Measurements from ENCODE around the gene WWP2.

WWP2 gene

DNA sequence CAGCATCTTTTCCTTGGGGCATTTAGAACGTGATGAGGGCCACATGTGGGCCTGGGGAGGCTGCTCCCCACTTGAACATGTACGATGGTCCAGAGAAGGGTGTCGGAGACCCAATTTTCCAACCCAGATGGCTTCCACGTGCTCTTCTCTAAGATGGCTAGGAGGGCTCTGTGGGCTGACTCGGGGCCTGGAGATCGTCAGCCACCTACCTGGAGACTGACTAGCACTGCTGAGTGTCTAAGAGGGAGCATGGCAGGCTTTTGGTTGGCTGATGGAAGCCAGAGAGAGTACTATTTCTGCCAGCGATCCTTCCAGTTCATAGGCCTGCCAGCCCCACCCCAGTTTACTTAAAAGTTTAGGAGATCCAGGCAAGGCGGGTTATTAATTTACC lies 128.8 kb downstream of the WWP2 start:
- DNase-seq (ENCODE audit: low spot score), result no peak

DNA sequence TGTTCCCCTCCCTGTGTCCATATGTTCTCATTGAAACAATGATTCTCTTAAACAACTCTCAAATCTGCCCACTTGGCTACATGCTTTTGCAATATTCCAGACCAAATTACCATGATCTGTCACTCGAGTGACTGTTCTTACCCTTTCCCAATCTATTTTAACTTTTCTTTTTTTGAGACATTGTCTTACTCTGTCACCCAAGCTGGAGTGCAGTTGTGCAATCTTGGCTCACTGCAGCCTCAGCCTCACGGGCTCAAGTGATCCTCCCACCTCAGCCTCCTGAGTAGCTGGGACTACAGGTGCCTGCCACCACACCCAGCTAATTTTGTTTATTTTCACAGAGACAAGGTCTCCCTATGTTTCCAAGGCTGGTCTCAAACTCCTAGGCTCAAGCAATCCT lies 130.2 kb downstream of the WWP2 start:
- no peak for DNase-seq (ENCODE audit: low spot score)

DNA sequence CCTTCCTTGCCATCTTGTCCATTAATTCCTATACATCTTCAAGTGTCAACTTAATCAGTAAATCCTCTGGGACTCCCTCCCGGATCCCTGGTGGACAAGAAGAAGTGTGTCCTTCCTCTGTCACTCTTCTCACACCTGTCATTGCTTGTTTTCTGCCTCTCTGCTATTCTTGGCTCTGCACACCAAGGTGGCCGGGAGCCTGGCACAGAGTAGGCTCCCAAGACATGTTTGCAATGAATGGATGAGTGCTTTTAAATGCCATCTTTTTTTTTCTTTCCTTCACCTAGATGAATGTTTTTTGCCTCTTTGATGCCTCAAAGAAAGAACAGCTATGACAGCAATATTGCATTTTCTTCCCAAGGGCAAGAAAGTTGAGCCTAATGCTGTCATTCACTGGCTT lies 131.0 kb downstream of the WWP2 start:
- DNase-seq (ENCODE audit: low spot score), result no peak

DNA sequence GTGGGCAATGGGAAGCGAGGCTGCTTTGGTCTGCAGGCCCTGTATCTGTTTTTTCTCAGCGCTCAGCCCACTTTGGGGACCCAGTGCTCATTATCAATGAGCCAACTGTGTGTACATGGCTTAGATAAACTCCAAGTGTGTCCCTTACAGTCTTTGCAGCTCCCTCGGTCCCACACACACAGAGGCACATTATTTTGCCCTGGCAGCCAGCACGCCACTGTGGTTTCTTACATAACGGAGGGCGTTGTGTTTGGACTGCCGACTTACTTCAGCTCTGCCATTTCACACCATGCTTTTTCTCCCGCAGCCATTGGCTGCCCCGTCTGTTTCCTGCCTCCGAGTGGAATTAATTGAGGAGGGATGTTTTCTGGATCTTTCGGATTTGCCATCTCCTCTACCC lies 132.5 kb downstream of the WWP2 start:
- DNase-seq (ENCODE audit: low spot score), result no peak

DNA sequence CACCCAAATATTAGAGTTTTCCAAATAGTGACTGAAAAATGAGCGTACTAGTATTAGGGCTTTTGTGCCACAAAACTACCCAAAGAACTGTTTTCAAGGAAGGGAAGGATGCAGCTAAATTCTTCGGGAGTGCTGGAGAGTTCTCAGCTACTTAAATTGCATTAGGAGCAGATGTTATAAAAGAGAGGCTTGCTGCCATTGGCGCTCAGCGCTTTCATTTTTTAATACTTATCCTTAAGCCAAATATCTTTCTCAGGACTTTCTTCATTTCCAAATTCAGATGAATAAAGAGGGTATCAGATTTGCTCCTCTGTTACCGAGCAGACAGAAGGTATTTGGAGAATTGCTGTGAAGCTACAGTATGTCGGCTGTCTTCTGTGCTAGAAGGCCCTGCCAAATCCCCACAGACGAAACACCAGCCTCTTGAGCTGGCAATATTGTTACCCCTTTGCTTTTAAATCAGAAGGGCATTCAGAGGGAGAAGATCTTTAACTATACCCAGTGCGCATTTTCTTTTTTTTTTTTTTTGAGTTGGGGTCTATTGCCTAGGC lies 141.8 kb downstream of the WWP2 start:
- no peak for DNase-seq (ENCODE audit: low spot score)

DNA sequence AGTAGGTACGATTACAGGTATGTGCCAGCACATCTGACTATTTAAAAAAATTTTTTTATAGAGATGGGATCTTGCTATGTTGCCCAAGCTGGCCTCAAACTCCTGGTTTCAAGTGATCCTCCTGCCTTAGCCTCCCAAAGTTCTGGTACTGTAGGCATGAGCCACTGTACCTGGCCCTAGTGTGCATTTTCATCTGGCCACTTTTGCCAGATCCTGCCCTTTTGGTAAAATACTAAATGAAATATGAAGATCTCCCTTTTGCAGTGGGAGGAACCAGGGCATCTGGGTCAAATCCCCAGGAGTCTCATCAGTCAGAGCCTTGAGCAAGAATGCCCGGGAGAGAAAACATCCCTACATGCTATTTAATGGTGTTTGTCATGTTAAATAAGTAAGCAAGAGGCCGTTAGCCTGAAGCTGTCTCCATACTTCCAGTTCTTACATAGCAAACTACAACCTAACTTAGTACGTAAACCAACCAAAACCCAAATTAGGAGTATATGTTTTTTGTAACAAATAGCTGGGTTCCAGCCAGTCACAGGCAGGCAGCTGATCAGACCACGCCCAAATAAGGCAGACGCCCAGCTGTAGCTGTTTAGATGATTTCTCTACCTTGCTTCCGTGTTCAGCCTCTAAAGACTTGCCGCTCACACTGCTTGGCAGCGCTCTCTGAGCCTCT lies 142.5 kb downstream of the WWP2 start:
- no peak for DNase-seq (ENCODE audit: low spot score)

DNA sequence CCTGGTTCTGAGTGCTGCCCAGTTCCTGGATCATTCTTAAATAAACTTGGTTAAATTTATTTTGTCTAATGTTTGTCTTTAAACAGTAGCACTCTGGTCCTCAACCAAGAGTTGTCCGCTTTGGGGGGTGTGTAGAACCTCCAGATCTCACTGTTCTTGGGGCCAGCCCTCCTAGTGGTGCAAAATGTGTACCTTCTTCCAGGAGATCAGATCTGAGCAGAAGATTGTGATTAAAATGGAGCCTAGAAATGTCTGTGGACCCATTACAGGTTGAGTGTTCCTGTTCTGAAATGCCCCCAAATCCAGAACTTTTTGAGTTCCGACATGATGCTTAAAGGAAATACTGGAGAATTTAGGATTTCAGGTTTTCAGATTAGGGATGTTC lies 143.0 kb downstream of the WWP2 start:
- no peak for DNase-seq (ENCODE audit: low spot score)

DNA sequence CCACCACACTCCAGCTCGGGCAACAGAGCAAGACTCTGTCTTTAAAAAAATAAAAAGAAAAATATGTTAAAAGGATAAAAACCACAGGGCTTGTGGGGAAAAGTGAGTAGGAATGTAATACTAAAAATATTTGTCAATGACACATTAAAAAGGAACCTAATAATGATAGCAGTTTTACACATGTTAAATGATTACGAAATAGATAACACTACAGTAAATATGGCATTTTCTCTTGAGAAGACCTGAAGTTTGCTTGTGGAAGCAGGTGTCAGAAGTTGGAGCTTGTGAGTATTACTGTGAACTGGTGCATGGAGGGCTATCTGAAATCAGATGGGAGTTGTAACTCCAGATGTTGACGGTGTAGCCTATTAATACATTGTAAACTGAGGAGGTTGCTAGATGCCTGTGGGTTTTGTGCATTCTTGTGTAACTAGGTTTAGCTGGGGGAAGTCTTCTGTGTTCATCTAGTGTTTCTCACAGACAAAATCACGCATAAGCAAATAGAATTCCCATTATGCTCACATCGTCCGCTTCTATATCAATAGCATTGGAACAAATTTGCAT lies 144.8 kb downstream of the WWP2 start:
- DNase-seq (ENCODE audit: low spot score), result no peak

DNA sequence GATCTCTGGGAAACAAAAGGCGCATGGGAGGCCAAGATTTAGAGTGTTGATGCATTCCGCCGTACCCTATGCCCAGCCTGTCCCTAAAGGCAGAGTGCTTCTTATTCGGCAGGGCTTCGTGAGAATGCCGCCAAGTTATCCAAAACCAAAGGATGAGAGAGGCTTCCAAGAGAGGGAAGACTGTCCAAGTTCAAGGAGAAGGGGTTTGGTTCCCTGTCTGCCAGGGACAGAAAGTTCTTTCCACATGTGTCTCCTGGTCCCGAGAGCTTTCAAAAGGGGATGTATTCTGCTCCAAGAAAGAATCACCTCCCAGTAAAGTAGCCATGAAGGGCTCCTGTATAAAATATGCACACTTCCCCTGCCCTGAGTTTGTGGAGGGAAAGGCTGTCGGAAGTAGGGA lies 146.9 kb downstream of the WWP2 start:
- no peak for DNase-seq (ENCODE audit: low spot score)

DNA sequence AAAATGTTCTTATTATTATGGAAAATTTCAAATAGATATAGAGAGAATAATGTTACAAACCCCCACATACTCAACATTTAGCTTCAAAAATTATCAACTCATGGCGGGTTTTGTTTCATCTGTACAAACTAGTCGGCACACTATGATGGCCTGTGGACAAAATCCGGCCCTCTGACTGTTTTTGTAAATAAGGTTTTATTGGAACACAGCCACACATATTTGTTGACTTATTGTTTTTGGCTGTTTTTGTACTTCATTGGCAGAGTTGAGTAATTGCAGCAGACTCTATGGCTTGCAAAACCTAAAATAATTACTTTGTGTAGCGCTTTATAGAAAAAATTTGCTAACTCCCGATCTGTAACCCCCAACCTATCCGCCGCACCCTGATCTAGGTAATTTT lies 147.6 kb downstream of the WWP2 start:
- DNase-seq (ENCODE audit: low spot score), result no peak

DNA sequence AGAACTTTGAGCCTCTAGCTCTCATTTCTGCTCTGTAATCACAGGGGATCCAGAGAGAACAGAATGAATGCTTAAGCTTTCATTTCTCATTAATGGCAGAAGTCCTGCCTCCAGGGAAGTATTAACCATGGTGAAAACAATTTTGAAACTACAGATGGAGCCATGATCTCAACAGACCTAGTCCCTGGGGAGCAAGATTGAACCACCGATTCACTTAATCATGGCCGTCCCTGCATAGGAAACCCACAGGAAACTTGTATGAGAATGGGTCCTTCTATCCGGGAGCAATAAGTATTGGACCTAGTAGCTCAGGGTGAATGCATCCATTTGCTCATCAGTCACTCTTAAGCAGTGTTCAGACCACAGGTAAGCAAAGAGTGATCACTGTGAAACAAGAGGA lies 148.8 kb downstream of the WWP2 start:
- no peak for DNase-seq (ENCODE audit: low spot score)

DNA sequence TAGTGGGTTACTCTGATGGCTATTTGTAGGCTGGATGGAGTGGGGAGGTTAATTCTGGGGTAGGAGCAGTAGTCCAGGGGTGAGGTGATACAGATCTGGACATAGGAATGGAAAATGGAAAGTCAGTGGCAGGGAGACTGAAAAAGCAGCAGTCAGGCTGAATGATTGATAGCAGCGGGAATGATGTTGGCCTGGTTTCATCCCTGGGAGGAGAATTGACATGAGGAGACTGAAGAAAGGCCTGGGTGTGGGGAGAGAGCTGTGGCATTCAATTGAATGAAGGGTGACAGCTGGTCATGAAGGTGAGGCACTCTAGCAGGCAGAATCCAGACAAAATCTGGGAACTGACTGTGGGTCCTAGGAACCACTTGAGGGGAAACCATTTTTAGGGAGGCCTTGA lies 154.3 kb downstream of the WWP2 start:
- no peak for DNase-seq (ENCODE audit: low spot score)

DNA sequence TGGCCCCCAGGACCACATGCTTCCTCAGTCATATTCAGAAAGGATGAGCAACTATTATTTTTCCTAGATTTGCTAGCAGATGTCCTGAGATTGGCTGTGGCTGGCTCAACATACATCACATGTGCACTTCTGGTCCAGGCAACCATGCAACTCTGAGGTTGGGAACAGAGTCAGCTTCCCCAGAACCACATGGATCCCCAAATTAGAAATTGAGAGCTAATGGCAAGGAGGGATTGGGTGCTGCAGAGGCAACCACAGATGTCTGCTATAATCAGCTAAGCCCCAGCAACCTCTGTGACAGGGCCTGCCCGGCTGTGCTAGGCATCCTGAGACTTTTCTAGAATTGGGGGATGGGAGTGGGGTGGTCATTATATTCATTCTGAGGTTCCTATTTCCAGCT lies 155.2 kb downstream of the WWP2 start:
- no peak for DNase-seq (ENCODE audit: low spot score)

DNA sequence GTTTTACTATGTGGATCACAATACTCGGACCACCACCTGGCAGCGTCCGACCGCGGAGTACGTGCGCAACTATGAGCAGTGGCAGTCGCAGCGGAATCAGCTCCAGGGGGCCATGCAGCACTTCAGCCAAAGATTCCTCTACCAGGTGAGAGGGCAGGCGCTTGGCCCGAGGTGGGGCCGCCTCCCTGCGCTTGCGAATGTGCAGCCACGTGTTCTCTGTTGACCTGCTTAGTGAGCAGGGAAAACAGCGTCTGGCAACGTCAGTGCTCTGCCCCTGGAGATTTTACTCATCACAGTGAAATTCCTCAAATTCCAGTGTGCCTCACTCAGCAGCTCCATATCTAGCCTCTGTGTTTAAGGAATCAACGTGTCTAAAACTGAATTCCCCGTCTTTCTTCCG lies 155.6 kb downstream of the WWP2 start:
- peak; percentile 23 for DNase-seq (ENCODE audit: low spot score)

DNA sequence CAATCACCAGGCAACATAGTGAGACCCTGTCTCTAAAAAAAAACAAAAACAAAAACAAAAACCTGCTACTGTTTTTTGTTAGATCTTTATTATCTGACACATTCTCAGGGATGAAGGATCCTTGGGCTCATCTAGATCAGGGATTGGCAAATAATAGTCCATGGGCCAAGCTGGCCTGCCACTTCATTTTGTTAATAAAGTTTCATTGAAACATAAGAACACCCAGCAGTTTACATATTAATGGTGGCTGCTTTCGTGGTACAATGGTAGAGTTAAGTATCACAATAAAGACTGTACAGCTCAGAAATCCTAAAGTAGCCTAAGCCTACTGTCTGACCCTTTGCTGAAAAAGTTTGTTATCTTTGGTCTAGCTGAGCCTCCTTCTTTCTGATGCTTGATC lies 156.1 kb downstream of the WWP2 start:
- no peak for DNase-seq (ENCODE audit: low spot score)

DNA sequence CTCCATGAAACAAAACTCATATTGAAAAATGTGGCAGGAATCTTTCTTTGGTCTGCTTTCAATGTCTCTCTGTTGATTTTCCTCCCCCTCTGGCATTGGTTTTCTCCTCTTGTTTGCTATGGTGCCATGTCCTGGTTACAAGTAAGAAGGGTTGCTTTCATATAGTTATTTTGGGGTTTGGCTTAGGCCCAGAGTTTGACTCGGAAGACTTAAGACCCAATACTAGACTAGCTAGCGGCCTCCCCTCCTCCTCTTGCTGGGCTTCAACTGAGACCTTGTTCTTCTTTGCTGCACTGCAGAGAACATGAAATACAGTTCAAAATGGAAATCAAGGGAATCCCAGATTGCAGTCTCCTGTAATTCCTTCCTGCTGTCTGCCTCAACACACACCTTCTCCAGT lies 159.0 kb downstream of the WWP2 start:
- no peak for DNase-seq (ENCODE audit: low spot score)

DNA sequence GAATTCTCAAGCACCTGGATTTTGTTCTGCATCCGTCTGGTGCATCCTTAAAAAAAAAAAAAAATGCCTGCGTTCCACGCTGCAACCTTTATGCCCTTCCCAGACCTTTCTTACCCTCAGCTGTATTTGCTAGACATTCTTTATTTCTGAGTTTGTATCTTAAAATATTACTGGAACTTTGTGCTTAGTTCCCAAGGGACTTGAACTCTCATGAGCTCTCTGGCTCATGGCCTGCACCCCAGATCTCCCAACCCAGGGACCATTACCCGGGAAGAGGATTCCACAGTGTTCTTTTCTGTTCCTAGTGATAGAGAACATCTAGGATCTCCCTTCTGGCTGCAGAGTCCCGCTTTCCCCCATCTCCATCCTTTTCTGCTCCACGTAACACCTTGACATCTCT lies 160.1 kb downstream of the WWP2 start:
- DNase-seq (ENCODE audit: low spot score), result no peak

DNA sequence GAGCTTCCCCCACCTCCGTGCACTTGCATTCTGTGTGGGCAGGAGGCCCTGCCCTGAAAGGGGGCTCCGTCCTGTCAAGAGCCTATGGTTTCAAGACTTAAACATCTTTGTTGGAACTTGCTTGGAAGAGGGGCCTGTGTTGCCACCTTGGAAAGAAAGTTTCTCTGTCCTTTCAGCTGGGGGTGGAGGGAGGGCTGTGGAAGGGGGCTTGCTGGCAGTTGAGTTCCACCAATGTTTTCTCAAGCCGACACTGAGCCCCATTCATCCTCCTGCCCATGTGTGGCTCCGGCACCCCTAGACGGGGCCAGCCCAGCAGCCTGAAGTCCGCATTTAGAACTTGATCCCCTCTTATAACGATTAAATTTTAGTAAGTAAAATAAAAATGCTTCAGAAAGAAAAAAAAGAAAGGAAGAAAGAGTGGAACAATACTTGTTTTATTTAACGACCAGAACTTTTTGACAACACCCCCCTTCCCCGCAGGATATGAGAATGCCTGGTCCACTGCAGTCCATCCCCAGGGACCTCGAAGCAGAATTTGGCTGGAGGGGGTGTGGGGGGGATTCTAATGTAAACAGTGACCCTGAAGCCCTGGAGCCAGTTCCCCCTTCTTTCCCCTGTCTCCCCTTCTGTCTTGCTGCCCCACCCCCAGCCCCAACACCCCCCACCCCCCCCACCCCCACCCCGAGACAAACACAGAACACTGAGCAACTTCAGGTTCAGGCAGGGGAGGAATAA lies 162.1 kb downstream of the WWP2 start:
- DNase-seq (ENCODE audit: low spot score), result no peak

DNA sequence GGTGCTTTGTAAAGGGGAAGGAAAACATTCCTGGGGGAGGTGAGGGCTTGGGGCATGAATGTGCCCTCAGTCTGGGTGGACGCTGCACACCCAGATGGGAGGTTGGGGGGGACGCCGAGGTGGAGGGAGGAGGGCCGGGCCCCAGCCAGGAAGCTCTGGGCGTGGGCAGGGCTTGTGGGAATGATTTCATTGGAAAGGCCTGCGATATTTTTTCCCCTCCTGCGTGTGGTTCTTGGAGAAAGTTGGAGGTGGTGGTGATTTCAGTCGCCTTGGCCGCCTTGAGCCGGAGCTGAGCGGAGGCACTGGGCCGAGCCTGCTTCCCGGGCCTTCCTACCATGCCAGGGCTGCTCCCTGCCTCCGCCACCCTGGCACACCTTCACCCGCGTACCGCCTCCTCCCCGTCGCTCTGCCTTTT lies 162.7 kb downstream of the WWP2 start:
- DNase-seq (ENCODE audit: low spot score), result no peak

DNA sequence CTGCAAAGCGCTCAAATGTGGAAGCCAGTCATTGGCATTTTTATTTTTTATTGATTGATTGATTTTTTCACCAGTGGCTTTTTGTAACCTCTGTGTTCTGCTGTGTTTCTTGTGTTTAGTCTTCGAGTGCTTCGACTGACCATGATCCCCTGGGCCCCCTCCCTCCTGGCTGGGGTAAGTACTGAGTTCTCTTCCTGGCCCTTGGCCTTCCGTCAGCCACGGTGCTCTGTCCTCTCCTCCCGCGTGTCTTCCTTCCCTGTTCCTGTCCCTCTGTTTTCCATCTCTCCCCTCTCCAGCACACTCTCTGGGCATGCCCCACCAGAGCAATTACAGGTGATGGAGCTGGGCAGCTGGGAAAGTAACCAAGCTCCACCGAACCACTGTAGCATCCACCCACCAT lies 163.2 kb downstream of the WWP2 start:
- DNase-seq (ENCODE audit: low spot score), result no peak

DNA sequence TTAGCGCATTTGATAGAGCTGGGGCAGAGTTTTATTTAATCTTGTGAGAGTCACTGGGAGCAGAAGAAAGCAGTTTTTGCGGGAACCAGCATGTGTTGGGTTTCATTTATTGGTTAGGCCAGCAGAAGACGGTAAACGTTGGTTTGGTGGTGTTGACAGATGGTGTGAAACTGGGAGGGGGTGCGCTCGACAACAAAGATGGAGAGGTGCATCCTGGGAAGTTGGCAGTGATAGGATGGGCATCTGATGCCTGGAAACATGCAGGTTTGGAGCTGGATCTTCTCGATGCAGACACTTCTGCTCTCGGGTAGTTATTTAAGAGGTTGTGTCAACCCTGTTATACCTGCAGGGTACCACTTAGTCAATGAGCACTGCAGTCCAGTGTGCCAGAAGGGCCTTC lies 164.1 kb downstream of the WWP2 start:
- DNase-seq (ENCODE audit: low spot score), result no peak

DNA sequence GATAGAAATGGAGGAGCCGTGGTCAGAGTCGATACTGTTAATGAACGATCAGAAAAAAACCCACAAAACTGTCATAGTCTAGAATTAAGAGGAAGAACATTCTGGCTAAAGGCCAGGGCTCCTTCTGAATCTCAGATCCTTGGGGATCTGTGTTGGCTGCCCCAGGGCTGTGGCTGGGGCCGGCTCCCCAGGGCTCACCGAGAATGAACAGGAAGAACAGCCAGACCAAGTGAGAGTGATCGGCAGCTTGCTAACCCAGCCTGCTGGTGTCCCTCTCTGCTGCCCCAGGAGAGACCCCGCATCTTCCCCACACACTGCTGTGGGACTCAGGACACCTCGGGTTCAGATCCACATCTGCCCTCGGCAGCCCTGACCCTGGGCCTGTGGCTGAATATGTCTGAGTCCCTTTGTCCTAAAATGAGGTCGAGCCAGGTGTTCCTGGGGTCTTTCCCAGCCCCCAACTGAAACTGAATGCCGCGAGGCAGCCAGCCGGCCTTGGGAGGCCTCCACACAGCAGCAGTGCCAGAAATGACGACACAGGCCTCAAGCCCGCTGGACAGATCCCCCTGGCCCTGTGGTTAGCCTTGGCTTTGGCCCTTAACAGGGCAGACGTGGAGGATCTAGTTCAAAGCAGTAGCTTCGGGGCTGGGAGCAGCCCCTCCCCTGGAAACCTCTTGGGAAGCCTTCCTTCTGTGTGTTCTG lies 165.1 kb downstream of the WWP2 start:
- no peak for DNase-seq (ENCODE audit: low spot score)

DNA sequence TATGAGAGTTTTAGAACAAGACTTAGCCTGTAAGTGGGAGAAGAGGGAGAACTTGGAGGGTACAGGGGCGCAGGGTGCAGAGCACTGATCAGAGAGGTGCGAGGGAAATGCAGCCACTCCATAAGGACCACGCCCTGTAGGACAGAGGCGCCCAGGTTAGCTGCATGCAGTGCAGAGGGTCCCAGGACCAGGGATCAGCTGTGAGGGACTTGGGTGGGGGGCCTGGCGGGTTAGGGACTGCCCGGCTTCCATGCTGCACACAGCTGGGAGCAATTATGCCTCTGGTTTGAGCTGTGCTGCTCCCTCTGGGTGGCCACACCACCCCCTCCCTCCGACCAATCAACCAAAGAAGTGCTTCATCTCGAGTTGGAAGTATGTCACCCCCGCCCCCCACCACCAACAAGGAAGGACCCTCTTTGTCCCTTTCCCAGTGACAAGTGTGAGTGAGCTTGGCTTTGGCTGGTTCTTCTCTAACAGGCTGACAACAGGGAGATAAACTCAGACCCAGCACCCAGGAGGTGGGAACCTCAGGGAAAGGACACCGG lies 166.8 kb downstream of the WWP2 start:
- no peak for DNase-seq (ENCODE audit: low spot score)
